Measurements from ENCODE around the gene GRIK1.

DNA sequence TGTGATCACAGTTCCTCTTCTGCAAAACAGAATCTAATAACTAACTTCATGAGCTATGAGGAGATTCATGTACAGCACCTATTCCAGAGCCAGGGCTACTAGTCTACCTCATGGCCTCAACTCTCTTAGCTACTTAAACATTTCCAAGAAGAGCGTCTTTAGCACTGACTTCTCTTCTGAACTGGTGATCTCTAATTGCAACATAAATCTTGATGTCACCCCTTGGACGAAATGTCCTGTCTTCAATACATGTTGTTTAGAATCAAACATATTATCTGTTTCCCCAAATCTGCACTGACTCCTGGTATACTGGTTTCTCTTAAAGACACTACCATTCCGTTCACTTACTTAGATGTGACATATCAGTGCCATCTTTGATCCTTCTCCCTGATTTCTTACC, 88.2 kb downstream of the GRIK1 start:
- TF ChIP-seq, protein P1, sequence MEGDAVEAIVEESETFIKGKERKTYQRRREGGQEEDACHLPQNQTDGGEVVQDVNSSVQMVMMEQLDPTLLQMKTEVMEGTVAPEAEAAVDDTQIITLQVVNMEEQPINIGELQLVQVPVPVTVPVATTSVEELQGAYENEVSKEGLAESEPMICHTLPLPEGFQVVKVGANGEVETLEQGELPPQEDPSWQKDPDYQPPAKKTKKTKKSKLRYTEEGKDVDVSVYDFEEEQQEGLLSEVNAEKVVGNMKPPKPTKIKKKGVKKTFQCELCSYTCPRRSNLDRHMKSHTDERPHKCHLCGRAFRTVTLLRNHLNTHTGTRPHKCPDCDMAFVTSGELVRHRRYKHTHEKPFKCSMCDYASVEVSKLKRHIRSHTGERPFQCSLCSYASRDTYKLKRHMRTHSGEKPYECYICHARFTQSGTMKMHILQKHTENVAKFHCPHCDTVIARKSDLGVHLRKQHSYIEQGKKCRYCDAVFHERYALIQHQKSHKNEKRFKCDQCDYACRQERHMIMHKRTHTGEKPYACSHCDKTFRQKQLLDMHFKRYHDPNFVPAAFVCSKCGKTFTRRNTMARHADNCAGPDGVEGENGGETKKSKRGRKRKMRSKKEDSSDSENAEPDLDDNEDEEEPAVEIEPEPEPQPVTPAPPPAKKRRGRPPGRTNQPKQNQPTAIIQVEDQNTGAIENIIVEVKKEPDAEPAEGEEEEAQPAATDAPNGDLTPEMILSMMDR (conservative IDR thresholded peaks at IDR 0.05), result no peak
- TF ChIP-seq ZFX (IDR thresholded peaks at IDR 0.05), result no peak

Measured in C4-2B (cell line).